ENCODE data around the gene ERBB3. TPM values are rescaled to one million over a fixed set of nuclear protein-coding genes. Genes with fewer than 3 reads are reported as not detected.
A peak's percentile ranks its signal among the peaks of the same experiment; 100 is the strongest.

Gene ERBB3
- polyA plus RNA-seq, 4 donors: 53.0 to 436 (median 106) TPM

DNA sequence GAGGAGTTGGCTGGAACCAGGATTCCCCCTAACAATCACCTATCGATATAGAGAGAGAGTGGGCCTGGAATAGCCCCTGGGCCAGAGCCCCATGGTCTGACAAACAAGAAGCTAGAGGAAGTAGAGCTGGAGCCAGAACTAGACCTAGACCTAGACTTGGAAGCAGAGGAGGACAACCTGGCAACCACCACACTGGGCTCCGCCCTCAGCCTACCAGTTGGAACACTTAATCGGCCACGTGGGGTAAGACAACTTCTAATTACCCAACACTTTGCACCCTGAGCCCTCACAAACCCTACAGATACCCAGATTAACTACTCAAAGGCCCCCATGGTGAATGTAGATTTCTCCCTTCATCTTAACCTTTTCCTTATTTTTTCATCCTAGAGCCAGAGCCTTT lies 19.8 kb downstream of the ERBB3 start:
- H3K27ac ChIP-seq (ENCODE audit: low read depth in 1 of 3, low read length in 2 of 3): peak overlapping the region in 2 of 3 donors; percentile 2 to 38
- H3K4me1 ChIP-seq (ENCODE audit: control insufficient read depth in 3 of 3, insufficient read depth in 2 of 3, low read depth in 1 of 3, low read length in 2 of 3): peaks cover 0 to 2% (median 0%) of the 10 kb centered on the region in 3 donors
- peaks cover 4 to 68% (median 28%) of the 10 kb centered on the region in 3 donors for H3K36me3 ChIP-seq (ENCODE audit: control insufficient read depth in 3 of 3, insufficient read depth in 2 of 3, low read depth in 1 of 3, low read length in 3 of 3)
- H3K4me3 ChIP-seq (ENCODE audit: low read depth in 1 of 3, low read length in 3 of 3): no peak overlapping the region
- no peak for FAIRE-seq
- H3K27me3 ChIP-seq (ENCODE audit: control insufficient read depth in 3 of 3, insufficient read depth in 3 of 3, low read length in 3 of 3): no peaks in the 10 kb centered on the region
- peak in 1 of 2 donors; percentile 88 for DNase-seq
- WGBS, 3 donors: 56 to 77% (median 61%) methylated on average over 4 of the region's 4 CpGs
- H3K9me3 ChIP-seq (ENCODE audit: control insufficient read depth in 2 of 2, insufficient read depth in 1 of 2, low read depth in 1 of 2, low read length in 1 of 2): no peaks in the 10 kb centered on the region

DNA sequence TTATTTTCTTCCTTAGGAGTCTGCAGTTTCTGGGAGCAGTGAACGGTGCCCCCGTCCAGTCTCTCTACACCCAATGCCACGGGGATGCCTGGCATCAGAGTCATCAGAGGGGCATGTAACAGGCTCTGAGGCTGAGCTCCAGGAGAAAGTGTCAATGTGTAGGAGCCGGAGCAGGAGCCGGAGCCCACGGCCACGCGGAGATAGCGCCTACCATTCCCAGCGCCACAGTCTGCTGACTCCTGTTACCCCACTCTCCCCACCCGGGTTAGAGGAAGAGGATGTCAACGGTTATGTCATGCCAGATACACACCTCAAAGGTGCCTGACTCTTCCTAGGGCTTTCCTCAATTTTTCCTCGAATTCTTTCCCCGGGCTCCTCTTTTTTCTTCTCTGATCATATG lies 21.1 kb downstream of the ERBB3 start:
- Histone ChIP-seq H3K27ac (ENCODE audit: low read depth in 1 of 3, low read length in 2 of 3) (no peak overlapping the region), H3K36me3 (ENCODE audit: control insufficient read depth in 3 of 3, insufficient read depth in 2 of 3, low read depth in 1 of 3, low read length in 3 of 3) (peaks cover 4 to 59% (median 20%) of the 10 kb centered on the region in 3 donors), H3K4me3 (ENCODE audit: low read depth in 1 of 3, low read length in 3 of 3) (no peak overlapping the region), H3K27me3 (ENCODE audit: control insufficient read depth in 3 of 3, insufficient read depth in 3 of 3, low read length in 3 of 3) (no peaks in the 10 kb centered on the region), H3K9me3 (ENCODE audit: control insufficient read depth in 2 of 2, insufficient read depth in 1 of 2, low read depth in 1 of 2, low read length in 1 of 2) (no peaks in the 10 kb centered on the region), H3K4me1 (ENCODE audit: control insufficient read depth in 3 of 3, insufficient read depth in 2 of 3, low read depth in 1 of 3, low read length in 2 of 3) (peaks cover 0 to 5% (median 3%) of the 10 kb centered on the region in 3 donors)
- FAIRE-seq (no peak), DNase-seq (no peak)
- 78 to 86% (median 84%) methylated on average over 14 of the region's 14 CpGs for WGBS, 3 donors

DNA sequence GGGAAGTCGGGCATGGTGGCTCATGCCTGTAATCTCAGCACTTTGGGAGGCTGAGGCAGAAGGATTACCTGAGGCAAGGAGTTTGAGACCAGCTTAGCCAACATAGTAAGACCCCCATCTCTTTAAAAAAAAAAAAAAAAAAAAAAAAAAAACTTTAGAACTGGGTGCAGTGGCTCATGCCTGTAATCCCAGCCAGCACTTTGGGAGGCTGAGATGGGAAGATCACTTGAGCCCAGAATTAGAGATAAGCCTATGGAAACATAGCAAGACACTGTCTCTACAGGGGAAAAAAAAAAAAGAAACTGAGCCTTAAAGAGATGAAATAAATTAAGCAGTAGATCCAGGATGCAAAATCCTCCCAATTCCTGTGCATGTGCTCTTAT lies 22.7 kb downstream of the ERBB3 start:
- no peaks in the 10 kb centered on the region for H3K9me3 ChIP-seq (ENCODE audit: control insufficient read depth in 2 of 2, insufficient read depth in 1 of 2, low read depth in 1 of 2, low read length in 1 of 2)
- DNase-seq (no peak), FAIRE-seq (no peak)
- no peak overlapping the region for H3K4me3 ChIP-seq (ENCODE audit: low read depth in 1 of 3, low read length in 3 of 3)
- H3K36me3 ChIP-seq (ENCODE audit: control insufficient read depth in 3 of 3, insufficient read depth in 2 of 3, low read depth in 1 of 3, low read length in 3 of 3): peaks cover 4 to 50% (median 20%) of the 10 kb centered on the region in 3 donors
- WGBS, 3 donors: 42 to 62% (median 55%) methylated on average over 1 of the region's 1 CpG
- H3K27me3 ChIP-seq (ENCODE audit: control insufficient read depth in 3 of 3, insufficient read depth in 3 of 3, low read length in 3 of 3): no peaks in the 10 kb centered on the region
- no peak overlapping the region for H3K27ac ChIP-seq (ENCODE audit: low read depth in 1 of 3, low read length in 2 of 3)
- peaks cover 0 to 6% (median 5%) of the 10 kb centered on the region in 3 donors for H3K4me1 ChIP-seq (ENCODE audit: control insufficient read depth in 3 of 3, insufficient read depth in 2 of 3, low read depth in 1 of 3, low read length in 2 of 3)

DNA sequence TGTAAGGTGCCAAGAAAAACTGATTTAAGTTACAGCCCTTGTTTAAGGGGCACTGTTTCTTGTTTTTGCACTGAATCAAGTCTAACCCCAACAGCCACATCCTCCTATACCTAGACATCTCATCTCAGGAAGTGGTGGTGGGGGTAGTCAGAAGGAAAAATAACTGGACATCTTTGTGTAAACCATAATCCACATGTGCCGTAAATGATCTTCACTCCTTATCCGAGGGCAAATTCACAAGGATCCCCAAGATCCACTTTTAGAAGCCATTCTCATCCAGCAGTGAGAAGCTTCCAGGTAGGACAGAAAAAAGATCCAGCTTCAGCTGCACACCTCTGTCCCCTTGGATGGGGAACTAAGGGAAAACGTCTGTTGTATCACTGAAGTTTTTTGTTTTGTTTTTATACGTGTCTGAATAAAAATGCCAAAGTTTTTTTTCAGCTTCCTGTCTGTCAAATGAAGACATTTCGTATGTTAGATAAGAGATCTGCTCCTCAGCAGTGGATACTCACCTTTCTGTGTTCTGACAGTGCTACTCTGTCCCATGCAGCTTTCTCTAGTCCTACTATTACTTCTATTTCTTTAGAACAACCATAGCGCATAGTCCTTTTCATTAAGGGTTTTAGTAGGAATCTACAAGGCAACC lies 23.2 kb downstream of the ERBB3 start:
- H3K9me3 ChIP-seq (ENCODE audit: control insufficient read depth in 2 of 2, insufficient read depth in 1 of 2, low read depth in 1 of 2, low read length in 1 of 2): no peaks in the 10 kb centered on the region
- no peak for FAIRE-seq

DNA sequence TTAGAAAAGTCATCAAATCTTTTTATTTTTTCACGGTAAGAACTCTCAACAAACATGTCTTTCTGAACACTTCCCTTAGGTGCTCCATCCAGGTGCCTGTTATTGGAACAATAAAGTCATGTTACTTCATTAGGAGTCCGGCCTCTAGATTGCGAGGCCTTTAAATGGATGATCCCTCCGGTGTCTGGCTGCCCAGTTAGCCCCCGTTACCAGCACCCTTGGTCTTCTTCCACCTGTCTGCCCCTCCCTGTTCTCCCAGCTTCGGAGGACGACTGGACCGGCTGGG lies 23.8 kb downstream of the ERBB3 start:
- H3K36me3 ChIP-seq (ENCODE audit: control insufficient read depth in 3 of 3, insufficient read depth in 2 of 3, low read depth in 1 of 3, low read length in 3 of 3): peaks cover 2 to 46% (median 21%) of the 10 kb centered on the region in 3 donors
- 0 to 2% (median 0%) methylated on average over 8 of the region's 8 CpGs for WGBS, 3 donors
- H3K4me1 ChIP-seq (ENCODE audit: control insufficient read depth in 3 of 3, insufficient read depth in 2 of 3, low read depth in 1 of 3, low read length in 2 of 3): peaks cover 0 to 6% (median 5%) of the 10 kb centered on the region in 3 donors
- H3K27ac ChIP-seq (ENCODE audit: low read depth in 1 of 3, low read length in 2 of 3): peak overlapping the region; percentile 82 to 89 (median 89)
- DNase-seq (no peak), FAIRE-seq (no peak)
- no peaks in the 10 kb centered on the region for H3K9me3 ChIP-seq (ENCODE audit: control insufficient read depth in 2 of 2, insufficient read depth in 1 of 2, low read depth in 1 of 2, low read length in 1 of 2)
- H3K4me3 ChIP-seq (ENCODE audit: low read depth in 1 of 3, low read length in 3 of 3): peak overlapping the region; percentile 37 to 77 (median 59)
- H3K27me3 ChIP-seq (ENCODE audit: control insufficient read depth in 3 of 3, insufficient read depth in 3 of 3, low read length in 3 of 3): no peaks in the 10 kb centered on the region

More for the DNA sequence above, 23.2 kb downstream of the ERBB3 start:
- H3K36me3 ChIP-seq (ENCODE audit: control insufficient read depth in 3 of 3, insufficient read depth in 2 of 3, low read depth in 1 of 3, low read length in 3 of 3): peaks cover 4 to 50% (median 25%) of the 10 kb centered on the region in 3 donors
- 31 to 36% (median 34%) methylated on average over 6 of the region's 6 CpGs for WGBS, 3 donors
- peaks cover 0 to 6% (median 5%) of the 10 kb centered on the region in 3 donors for H3K4me1 ChIP-seq (ENCODE audit: control insufficient read depth in 3 of 3, insufficient read depth in 2 of 3, low read depth in 1 of 3, low read length in 2 of 3)
- H3K27me3 ChIP-seq (ENCODE audit: control insufficient read depth in 3 of 3, insufficient read depth in 3 of 3, low read length in 3 of 3): no peaks in the 10 kb centered on the region
- peak in 1 of 2 donors; percentile 44 for DNase-seq
- H3K27ac ChIP-seq (ENCODE audit: low read depth in 1 of 3, low read length in 2 of 3): peak overlapping the region; percentile 82 to 89 (median 89)
- no peak overlapping the region for H3K4me3 ChIP-seq (ENCODE audit: low read depth in 1 of 3, low read length in 3 of 3)

DNA sequence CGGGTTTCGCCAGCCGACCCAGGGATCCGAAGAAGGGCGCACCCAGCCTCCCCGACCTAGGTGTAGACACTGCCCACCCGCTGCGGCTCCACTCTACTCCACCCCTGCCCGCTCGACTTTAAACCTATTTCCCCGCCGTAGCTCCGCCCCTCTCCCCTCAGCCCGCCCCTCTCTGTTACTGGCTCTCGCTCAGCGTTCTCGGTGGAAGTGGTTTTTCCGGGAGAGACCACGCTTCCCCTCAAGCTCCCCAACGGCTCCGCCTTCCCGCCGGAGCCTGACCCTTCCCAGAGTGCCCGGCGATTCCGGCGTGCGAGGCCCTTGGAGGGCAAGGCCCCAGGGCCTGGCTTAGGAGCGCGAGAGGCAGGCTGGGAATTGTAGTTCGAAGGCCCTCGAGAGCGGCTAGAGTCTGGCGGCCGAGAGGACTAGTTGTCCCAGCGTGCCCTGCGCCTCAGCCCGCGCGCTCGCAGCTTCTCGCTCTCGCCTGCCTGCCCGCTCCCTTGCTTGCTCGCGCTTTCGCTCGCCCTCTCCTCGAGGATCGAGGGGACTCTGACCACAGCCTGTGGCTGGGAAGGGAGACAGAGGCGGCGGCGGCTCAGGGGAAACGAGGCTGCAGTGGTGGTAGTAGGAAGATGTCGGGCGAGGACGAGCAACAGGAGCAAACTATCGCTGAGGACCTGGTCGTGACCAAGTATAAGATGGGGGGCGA lies 24.3 kb downstream of the ERBB3 start, which contains the start of gene PA2G4:
TSS of gene PA2G4 (plus strand) at position 451 of the 706 bp plus-strand sequence. CDS start at position 630, 179 bp downstream.
- 0 to 1% (median 1%) methylated on average over 54 to 60 of the region's 60 CpGs for WGBS, 3 donors
- Histone ChIP-seq H3K27me3 (ENCODE audit: control insufficient read depth in 3 of 3, insufficient read depth in 3 of 3, low read length in 3 of 3) (no peaks in the 10 kb centered on the region), H3K36me3 (ENCODE audit: control insufficient read depth in 3 of 3, insufficient read depth in 2 of 3, low read depth in 1 of 3, low read length in 3 of 3) (peaks cover 2 to 46% (median 21%) of the 10 kb centered on the region in 3 donors), H3K4me1 (ENCODE audit: control insufficient read depth in 3 of 3, insufficient read depth in 2 of 3, low read depth in 1 of 3, low read length in 2 of 3) (peaks cover 0 to 6% (median 3%) of the 10 kb centered on the region in 3 donors), H3K27ac (ENCODE audit: low read depth in 1 of 3, low read length in 2 of 3) (peak within 1 kb of the TSS; percentile 82 to 89 (median 89)), H3K4me3 (ENCODE audit: low read depth in 1 of 3, low read length in 3 of 3) (peak within 1 kb of the TSS; percentile 59 to 80 (median 77)), H3K9me3 (ENCODE audit: control insufficient read depth in 2 of 2, insufficient read depth in 1 of 2, low read depth in 1 of 2, low read length in 1 of 2) (no peaks in the 10 kb centered on the region)
- DNase-seq (peak; percentile 99), FAIRE-seq (no peak)

DNA sequence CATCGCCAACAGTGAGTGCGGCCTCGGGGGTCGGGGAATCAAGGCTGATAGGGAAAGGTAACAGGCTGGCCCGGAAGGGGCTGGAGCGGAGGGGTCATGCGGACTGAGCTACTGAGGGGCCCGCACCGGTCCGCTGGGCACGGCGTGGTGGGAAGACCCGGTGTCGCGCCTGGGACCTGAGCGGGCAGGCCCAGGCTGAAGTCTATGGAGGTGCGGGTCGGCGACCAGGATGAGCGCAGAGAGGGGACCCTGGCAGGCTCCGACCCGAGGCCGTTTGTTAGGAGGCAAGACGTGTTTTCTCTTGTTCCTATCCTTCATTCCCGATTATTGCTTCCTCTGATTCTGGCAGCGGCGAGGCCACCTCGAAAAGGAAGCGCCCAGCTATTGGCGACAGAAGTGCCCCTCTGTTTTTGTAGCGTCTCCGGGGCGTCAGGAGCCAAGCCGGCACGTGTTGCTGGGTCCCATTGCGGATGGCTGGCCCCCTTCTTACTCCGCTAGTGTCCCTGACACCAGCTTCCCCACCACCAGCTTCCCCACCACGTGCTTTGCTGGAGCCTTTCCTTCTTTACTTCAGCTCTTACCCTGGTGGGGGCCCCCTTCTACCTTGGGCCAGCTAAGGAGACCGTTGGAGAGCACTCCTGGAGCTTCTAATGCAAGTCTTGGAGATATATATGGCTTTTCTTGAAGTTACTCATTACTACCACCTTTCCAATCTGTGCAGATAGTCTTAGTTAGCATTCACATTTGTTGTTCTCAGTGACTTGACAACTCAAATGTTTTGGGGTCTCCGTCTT lies 25.0 kb downstream of the ERBB3 start:
- FAIRE-seq (no peak), DNase-seq (peak; percentile 22 to 56)
- WGBS, 3 donors: 0 to 1% (median 0%) methylated on average over 38 to 40 of the region's 40 CpGs
- H3K4me3 ChIP-seq (ENCODE audit: low read depth in 1 of 3, low read length in 3 of 3): peak overlapping the region; percentile 59 to 80 (median 77)
- H3K9me3 ChIP-seq (ENCODE audit: control insufficient read depth in 2 of 2, insufficient read depth in 1 of 2, low read depth in 1 of 2, low read length in 1 of 2): no peaks in the 10 kb centered on the region
- peaks cover 0 to 6% (median 3%) of the 10 kb centered on the region in 3 donors for H3K4me1 ChIP-seq (ENCODE audit: control insufficient read depth in 3 of 3, insufficient read depth in 2 of 3, low read depth in 1 of 3, low read length in 2 of 3)
- H3K27ac ChIP-seq (ENCODE audit: low read depth in 1 of 3, low read length in 2 of 3): peak overlapping the region; percentile 74 to 89 (median 82)
- H3K36me3 ChIP-seq (ENCODE audit: control insufficient read depth in 3 of 3, insufficient read depth in 2 of 3, low read depth in 1 of 3, low read length in 3 of 3): peaks cover 7 to 45% (median 19%) of the 10 kb centered on the region in 3 donors
- no peaks in the 10 kb centered on the region for H3K27me3 ChIP-seq (ENCODE audit: control insufficient read depth in 3 of 3, insufficient read depth in 3 of 3, low read length in 3 of 3)

DNA sequence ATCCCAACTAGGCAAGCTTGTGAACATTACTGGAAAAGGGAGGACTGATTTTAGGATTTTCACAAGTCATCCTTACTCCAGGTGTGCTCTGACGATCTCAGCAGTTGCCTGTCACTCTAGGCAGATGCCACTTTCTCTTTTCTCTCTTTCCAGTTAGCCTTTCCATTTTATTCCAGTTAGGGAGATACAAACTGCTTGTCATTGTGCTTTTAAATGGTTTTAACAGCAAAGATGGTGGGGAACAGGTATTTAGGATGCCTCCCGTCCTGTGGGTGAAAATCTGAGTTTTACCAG lies 25.6 kb downstream of the ERBB3 start:
- Histone ChIP-seq H3K4me1 (ENCODE audit: control insufficient read depth in 3 of 3, insufficient read depth in 2 of 3, low read depth in 1 of 3, low read length in 2 of 3) (peaks cover 0 to 6% (median 3%) of the 10 kb centered on the region in 3 donors), H3K4me3 (ENCODE audit: low read depth in 1 of 3, low read length in 3 of 3) (peak overlapping the region; percentile 59 to 80 (median 77)), H3K27me3 (ENCODE audit: control insufficient read depth in 3 of 3, insufficient read depth in 3 of 3, low read length in 3 of 3) (no peaks in the 10 kb centered on the region), H3K9me3 (ENCODE audit: control insufficient read depth in 2 of 2, insufficient read depth in 1 of 2, low read depth in 1 of 2, low read length in 1 of 2) (no peaks in the 10 kb centered on the region), H3K27ac (ENCODE audit: low read depth in 1 of 3, low read length in 2 of 3) (peak overlapping the region in 1 of 3 donors; percentile 82), H3K36me3 (ENCODE audit: control insufficient read depth in 3 of 3, insufficient read depth in 2 of 3, low read depth in 1 of 3, low read length in 3 of 3) (peaks cover 7 to 47% (median 21%) of the 10 kb centered on the region in 3 donors)
- DNase-seq (no peak), FAIRE-seq (no peak)
- WGBS, 3 donors: 11 to 20% (median 11%) methylated on average over 2 of the region's 2 CpGs

All from small intestine (tissue), 7 donors.